ENCODE data around the gene SERPINB7. TPM values are rescaled to one million over a fixed set of nuclear protein-coding genes. Genes with fewer than 3 reads are reported as not detected.
"Not testable (repeated sequence)": the region's sequence is repeated elsewhere in the genome, so short reads cannot be mapped to it uniquely, and the experiment has no call there.

The SERPINB7 gene
- total RNA-seq, 4 donors from 2014 or later: not detected

- Histone ChIP-seq H3K4me1 (no peaks in the 10 kb centered on the region), H3K9me3 (peaks cover 0 to 9% (median 0%) of the 10 kb centered on the region in 4 donors), H3K27ac (no peak overlapping the region), H3K27me3 (no peaks in the 10 kb centered on the region), H3K4me3 (no peak overlapping the region), H3K36me3 (no peaks in the 10 kb centered on the region)
- no peak for DNase-seq
- TF ChIP-seq CTCF (IDR thresholded peaks at IDR 0.05): no peak
- no peak for TF ChIP-seq POLR2A (IDR thresholded peaks at IDR 0.05)
Observed at GRCh38 chr18:63758615-63759240, 16.5 kb upstream of the SERPINB7 start.

GRCh38 chr18:63759786-63760185, 15.4 kb upstream of the SERPINB7 start:
- not testable (repeated sequence) for H3K4me1 ChIP-seq, H3K4me3 ChIP-seq, H3K9me3 ChIP-seq, H3K27ac ChIP-seq, DNase-seq, H3K27me3 ChIP-seq, H3K36me3 ChIP-seq

- H3K4me3 ChIP-seq: no peak overlapping the region
- H3K9me3 ChIP-seq: peaks cover 0 to 9% (median 0%) of the 10 kb centered on the region in 4 donors
- TF ChIP-seq CTCF (IDR thresholded peaks at IDR 0.05) (no peak), POLR2A (IDR thresholded peaks at IDR 0.05) (no peak)
- H3K27me3 ChIP-seq: no peaks in the 10 kb centered on the region
- DNase-seq: no peak
- no peaks in the 10 kb centered on the region for H3K4me1 ChIP-seq
- no peak overlapping the region for H3K27ac ChIP-seq
- H3K36me3 ChIP-seq: no peaks in the 10 kb centered on the region
Observed at GRCh38 chr18:63762518-63762917, 12.7 kb upstream of the SERPINB7 start.

- Histone ChIP-seq H3K9me3 (peaks cover 0 to 9% (median 0%) of the 10 kb centered on the region in 4 donors), H3K27me3 (no peaks in the 10 kb centered on the region), H3K36me3 (no peaks in the 10 kb centered on the region), H3K4me3 (no peak overlapping the region), H3K4me1 (no peaks in the 10 kb centered on the region), H3K27ac (no peak overlapping the region)
- TF ChIP-seq CTCF (IDR thresholded peaks at IDR 0.05): no peak
- TF ChIP-seq POLR2A (IDR thresholded peaks at IDR 0.05): no peak
- no peak for DNase-seq
Observed at GRCh38 chr18:63763831-63764600, 11.2 kb upstream of the SERPINB7 start.

GRCh38 chr18:63765837-63766236, 9.4 kb upstream of the SERPINB7 start:
- no peaks in the 10 kb centered on the region for H3K27me3 ChIP-seq
- no peaks in the 10 kb centered on the region for H3K36me3 ChIP-seq
- no peak overlapping the region for H3K4me3 ChIP-seq
- no peaks in the 10 kb centered on the region for H3K4me1 ChIP-seq
- no peaks in the 10 kb centered on the region for H3K9me3 ChIP-seq
- no peak overlapping the region for H3K27ac ChIP-seq
- TF ChIP-seq POLR2A (IDR thresholded peaks at IDR 0.05): no peak
- no peak for TF ChIP-seq CTCF (IDR thresholded peaks at IDR 0.05)
- DNase-seq: no peak

GRCh38 chr18:63773551-63773950, 1.7 kb upstream of the SERPINB7 start:
- no peak overlapping the region for H3K27ac ChIP-seq
- TF ChIP-seq POLR2A (IDR thresholded peaks at IDR 0.05) (no peak), CTCF (IDR thresholded peaks at IDR 0.05) (no peak)
- no peaks in the 10 kb centered on the region for H3K27me3 ChIP-seq
- no peaks in the 10 kb centered on the region for H3K4me1 ChIP-seq
- DNase-seq: no peak
- H3K9me3 ChIP-seq: no peaks in the 10 kb centered on the region
- no peaks in the 10 kb centered on the region for H3K36me3 ChIP-seq
- no peak overlapping the region for H3K4me3 ChIP-seq

Data from Peyer's patch (tissue), 4 donors.